Muscle of leg (tissue), 11 donors: ENCODE data around the gene TRH. TPM values are rescaled to one million over a fixed set of nuclear protein-coding genes. Genes with fewer than 3 reads are reported as not detected.
"Not testable (repeated sequence)": the region's sequence is repeated elsewhere in the genome, so short reads cannot be mapped to it uniquely, and the experiment has no call there.

Experiments
- DNase-seq: peaks from one replicate; pipeline ENCODE4 v3.0.0; 2013
- H3K27ac ChIP-seq: one replicate; pipeline ENCODE4 v1.5.1; 2013; ENCODE audit warnings: mild to moderate bottlenecking, low read length, control low read depth
- H3K27me3 ChIP-seq: one replicate; pipeline ENCODE4 v1.6.1; 2013; ENCODE audit warnings: low read length; ENCODE audit not compliant: control insufficient read depth, insufficient read depth
- H3K36me3 ChIP-seq: one replicate; pipeline ENCODE4 v1.6.1; 2013; ENCODE audit warnings: low read length; ENCODE audit not compliant: control insufficient read depth, insufficient read depth
- H3K4me1 ChIP-seq: one replicate; pipeline ENCODE4 v1.6.1; 2013; ENCODE audit warnings: low read length; ENCODE audit not compliant: control insufficient read depth, insufficient read depth
- H3K4me3 ChIP-seq: one replicate; pipeline ENCODE4 v1.5.1; 2013; ENCODE audit warnings: low read length, control low read depth
- H3K9me3 ChIP-seq: replicated peaks from 2 replicates; pipeline ENCODE4 v1.6.1; 2013; ENCODE audit warnings: low read depth, low read length; ENCODE audit not compliant: control insufficient read depth
- WGBS: methylation state at CpG from one replicate; pipeline ENCODE4 v1.1.5; 2013; ENCODE audit warnings: missing lambda C conversion rate; ENCODE audit not compliant: insufficient coverage; 5-methylcytosine and 5-hydroxymethylcytosine counted together
- polyA plus RNA-seq, 8 donors: library from polyadenylated mRNA; unstranded; fragments of 120-200 nt; gene quantifications; one replicate each; pipeline versions ENCODE4 v1.2.1 to v1.2.3, GENCODE V29; 2013; ENCODE audit warnings: inconsistent platforms in 1 of 8, low replicate concordance in 1 of 8; ENCODE audit not compliant: insufficient read length in 8 of 8, insufficient read depth in 1 of 8
- total RNA-seq: library from RNA; stranded (reverse); fragments of 120-200 nt; gene quantifications from one replicate; pipeline ENCODE4 v1.2.4, GENCODE V29; 2013

TRH gene
- total and polyA plus RNA-seq, 9 donors: 0.13 to 0.53 (median 0.28) TPM

- H3K4me3 ChIP-seq: no peak overlapping the region
- WGBS: 62% methylated on average over 1 of the region's 2 CpGs
- no peaks in the 10 kb centered on the region for H3K9me3 ChIP-seq
- DNase-seq: no peak
- H3K27ac ChIP-seq: no peak overlapping the region
- no peaks in the 10 kb centered on the region for H3K36me3 ChIP-seq
- peaks cover 14% of the 10 kb centered on the region for H3K4me1 ChIP-seq
- peaks cover 62% of the 10 kb centered on the region for H3K27me3 ChIP-seq
These were observed 3.6 kb downstream of the TRH start for GRCh38 chr3:129978123-129978522.

GRCh38 chr3:129979905-129980304 lies 5.4 kb downstream of the TRH start:
- Histone ChIP-seq H3K27ac (no peak overlapping the region), H3K4me1 (peaks cover 10% of the 10 kb centered on the region), H3K4me3 (no peak overlapping the region), H3K36me3 (no peaks in the 10 kb centered on the region), H3K9me3 (no peaks in the 10 kb centered on the region), H3K27me3 (peaks cover 44% of the 10 kb centered on the region)
- DNase-seq: no peak
- 60% methylated on average over 2 of the region's 5 CpGs for WGBS

- no peak overlapping the region for H3K27ac ChIP-seq
- peaks cover 11% of the 10 kb centered on the region for H3K27me3 ChIP-seq
- H3K4me3 ChIP-seq: no peak overlapping the region
- no peaks in the 10 kb centered on the region for H3K9me3 ChIP-seq
- no peak for DNase-seq
- WGBS: 71% methylated on average over 6 of the region's 8 CpGs
- H3K36me3 ChIP-seq: no peaks in the 10 kb centered on the region
- no peaks in the 10 kb centered on the region for H3K4me1 ChIP-seq
These were observed 9.0 kb downstream of the TRH start for GRCh38 chr3:129983561-129983960.

- H3K4me1 ChIP-seq: no peaks in the 10 kb centered on the region
- no peaks in the 10 kb centered on the region for H3K36me3 ChIP-seq
- H3K4me3 ChIP-seq: no peak overlapping the region
- DNase-seq: no peak
- 29% methylated on average over 1 of the region's 2 CpGs for WGBS
- no peak overlapping the region for H3K27ac ChIP-seq
- H3K27me3 ChIP-seq: peaks cover 6% of the 10 kb centered on the region
- no peaks in the 10 kb centered on the region for H3K9me3 ChIP-seq
These were observed 9.6 kb downstream of the TRH start for GRCh38 chr3:129984125-129984524.

- H3K4me1 ChIP-seq: peaks cover 6% of the 10 kb centered on the region
- no peaks in the 10 kb centered on the region for H3K9me3 ChIP-seq
- WGBS: 73% methylated on average over 14 of the region's 14 CpGs
- no peak overlapping the region for H3K27ac ChIP-seq
- H3K27me3 ChIP-seq: peaks cover 3% of the 10 kb centered on the region
- no peaks in the 10 kb centered on the region for H3K36me3 ChIP-seq
- no peak for DNase-seq
- H3K4me3 ChIP-seq: no peak overlapping the region
These were observed 10.6 kb downstream of the TRH start for GRCh38 chr3:129985113-129985512.

- no peaks in the 10 kb centered on the region for H3K9me3 ChIP-seq
- DNase-seq: no peak
- WGBS: 65% methylated on average over 6 of the region's 10 CpGs
- H3K4me3 ChIP-seq: no peak overlapping the region
- H3K27me3 ChIP-seq: no peaks in the 10 kb centered on the region
- H3K4me1 ChIP-seq: peaks cover 6% of the 10 kb centered on the region
- H3K27ac ChIP-seq: no peak overlapping the region
- no peaks in the 10 kb centered on the region for H3K36me3 ChIP-seq
These were observed 13.9 kb downstream of the TRH start for GRCh38 chr3:129988429-129988828.

- Histone ChIP-seq H3K4me3 (no peak overlapping the region), H3K9me3 (no peaks in the 10 kb centered on the region), H3K27ac (no peak overlapping the region), H3K36me3 (no peaks in the 10 kb centered on the region), H3K4me1 (peaks cover 6% of the 10 kb centered on the region), H3K27me3 (no peaks in the 10 kb centered on the region)
- DNase-seq: no peak
- 10% methylated on average over 6 of the region's 6 CpGs for WGBS
These were observed 14.9 kb downstream of the TRH start for GRCh38 chr3:129989414-129989813.

- Histone ChIP-seq H3K9me3 (no peaks in the 10 kb centered on the region), H3K27ac (no peak overlapping the region), H3K4me3 (no peak overlapping the region), H3K36me3 (no peaks in the 10 kb centered on the region), H3K27me3 (peaks cover 6% of the 10 kb centered on the region), H3K4me1 (peaks cover 6% of the 10 kb centered on the region)
- WGBS: 0% methylated on average over 1 of the region's 3 CpGs
- no peak for DNase-seq
These were observed 18.3 kb downstream of the TRH start for GRCh38 chr3:129992781-129993180.

- H3K9me3 ChIP-seq: no peaks in the 10 kb centered on the region
- H3K36me3 ChIP-seq: no peaks in the 10 kb centered on the region
- WGBS: 20% methylated on average over 3 of the region's 5 CpGs
- no peak for DNase-seq
- H3K27ac ChIP-seq: no peak overlapping the region
- H3K27me3 ChIP-seq: peaks cover 6% of the 10 kb centered on the region
- no peaks in the 10 kb centered on the region for H3K4me1 ChIP-seq
- H3K4me3 ChIP-seq: no peak overlapping the region
These were observed 20.5 kb downstream of the TRH start for GRCh38 chr3:129994883-129995559.

- WGBS: 94% methylated on average over 2 of the region's 4 CpGs
- Histone ChIP-seq H3K4me1 (no peaks in the 10 kb centered on the region), H3K4me3 (no peak overlapping the region), H3K27me3 (peaks cover 6% of the 10 kb centered on the region), H3K27ac (no peak overlapping the region), H3K9me3 (no peaks in the 10 kb centered on the region), H3K36me3 (no peaks in the 10 kb centered on the region)
- DNase-seq: no peak
These were observed 21.6 kb downstream of the TRH start for GRCh38 chr3:129996073-129996472.

- H3K36me3 ChIP-seq, H3K4me3 ChIP-seq, H3K4me1 ChIP-seq, H3K27ac ChIP-seq, H3K9me3 ChIP-seq, H3K27me3 ChIP-seq, DNase-seq: not testable (repeated sequence)
- 64% methylated on average over 3 of the region's 5 CpGs for WGBS
These were observed 24.7 kb downstream of the TRH start for GRCh38 chr3:129999176-129999575.
